Duodenal mucosa (tissue), 2 donors: ENCODE data around the gene FGB.

ENCODE experiments used
- H3K27ac ChIP-seq: one replicate; pipeline ENCODE4 v1.7.0; 2013; ENCODE audit warnings: low read depth, low read length
- H3K27me3 ChIP-seq, 2 donors: one replicate each; pipeline ENCODE4 v1.7.0; 2013; ENCODE audit warnings: low read length in 2 of 2, control low read depth in 1 of 2; ENCODE audit not compliant: insufficient read depth in 2 of 2, control insufficient read depth in 1 of 2
- H3K36me3 ChIP-seq, 2 donors: one replicate each; pipeline ENCODE4 v1.7.0; 2013; ENCODE audit warnings: low read length in 2 of 2, control low read depth in 1 of 2; ENCODE audit not compliant: insufficient read depth in 2 of 2, control insufficient read depth in 1 of 2
- H3K4me1 ChIP-seq, 2 donors: one replicate each; pipeline ENCODE4 v1.7.0; 2013; ENCODE audit warnings: low read length in 2 of 2, control low read depth in 1 of 2; ENCODE audit not compliant: insufficient read depth in 2 of 2, control insufficient read depth in 1 of 2
- H3K4me3 ChIP-seq, 2 donors: one replicate each; pipeline ENCODE4 v1.7.0; 2013; ENCODE audit warnings: low read length in 2 of 2, low read depth in 1 of 2
- H3K9ac ChIP-seq, 2 donors: one replicate each; pipeline ENCODE4 v1.7.0; 2013; ENCODE audit warnings: low read length in 2 of 2, low read depth in 1 of 2
- H3K9me3 ChIP-seq, 2 donors: one replicate each; pipeline ENCODE4 v1.7.0; 2013; ENCODE audit warnings: low read length in 2 of 2, control low read depth in 1 of 2; ENCODE audit not compliant: control insufficient read depth in 1 of 2

The FGB gene

DNA sequence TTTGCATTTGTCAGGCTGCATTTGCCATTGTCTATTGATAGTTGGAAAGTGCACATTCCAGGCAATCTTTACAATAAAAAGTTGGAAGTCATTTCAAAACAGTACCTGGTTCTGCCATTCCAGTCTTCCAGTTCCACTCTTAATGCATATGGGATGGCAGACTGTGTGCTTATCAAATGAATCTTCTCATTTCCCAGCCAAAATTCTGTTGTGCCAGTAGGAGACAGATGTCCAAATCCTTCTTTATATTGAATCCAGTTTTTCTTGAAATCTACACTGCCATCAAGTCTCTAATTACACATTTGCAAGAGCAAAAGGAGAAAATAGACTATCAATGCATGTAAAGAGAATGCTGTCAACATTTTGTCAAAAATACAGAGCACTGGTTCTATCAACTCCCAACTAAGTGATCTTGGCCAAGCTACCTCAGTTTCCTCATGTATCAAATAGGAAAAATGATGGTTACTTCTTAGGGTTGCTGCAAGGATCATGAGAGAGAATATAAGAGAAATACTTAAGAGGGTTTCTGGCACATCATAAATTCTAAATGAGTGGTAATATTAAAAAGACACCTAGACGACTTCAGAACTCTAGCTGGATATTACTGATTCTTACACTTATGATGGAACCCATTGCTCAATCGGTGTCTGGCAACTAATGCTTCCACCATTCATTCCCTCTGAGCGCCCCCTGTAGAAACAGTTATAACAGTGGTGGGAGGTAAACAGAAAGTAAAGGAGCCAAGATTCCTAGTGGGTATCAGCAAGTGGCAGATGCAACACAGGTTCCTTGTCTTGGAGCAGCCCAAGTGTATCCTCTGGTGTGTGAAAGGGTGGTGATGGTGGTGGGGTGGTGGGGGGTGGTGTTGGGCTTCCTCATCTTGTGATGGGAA lies 45.8 kb downstream of the FGB start:
- Histone ChIP-seq H3K9me3 (no peaks in the 10 kb centered on the region), H3K4me1 (no peaks in the 10 kb centered on the region), H3K27ac (no peak overlapping the region), H3K9ac (no peak overlapping the region), H3K4me3 (no peak overlapping the region), H3K36me3 (no peaks in the 10 kb centered on the region), H3K27me3 (no peaks in the 10 kb centered on the region)

DNA sequence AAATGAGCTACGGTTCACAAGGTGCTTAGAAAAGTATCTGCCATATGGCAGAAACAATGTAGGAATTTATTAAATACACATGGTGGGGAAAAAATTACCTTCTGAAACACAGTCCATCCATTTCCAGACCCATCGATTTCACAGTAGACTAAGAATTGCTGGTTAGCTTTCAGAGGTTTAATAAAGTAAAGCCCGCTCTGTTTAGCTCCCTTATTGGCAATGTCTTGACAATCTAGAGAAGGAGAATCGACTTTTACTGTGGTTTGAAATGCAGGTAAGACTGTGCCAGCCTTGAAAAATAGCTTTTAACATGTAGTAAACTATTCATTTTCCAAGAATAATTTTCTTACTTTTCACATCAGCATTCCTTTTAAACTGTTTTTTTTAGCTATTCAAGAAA lies 46.7 kb downstream of the FGB start:
- H3K36me3 ChIP-seq = no peaks in the 10 kb centered on the region
- no peaks in the 10 kb centered on the region for H3K9me3 ChIP-seq
- H3K27ac ChIP-seq = no peak overlapping the region
- H3K9ac ChIP-seq = no peak overlapping the region
- no peaks in the 10 kb centered on the region for H3K27me3 ChIP-seq
- H3K4me1 ChIP-seq = no peaks in the 10 kb centered on the region
- H3K4me3 ChIP-seq = no peak overlapping the region

DNA sequence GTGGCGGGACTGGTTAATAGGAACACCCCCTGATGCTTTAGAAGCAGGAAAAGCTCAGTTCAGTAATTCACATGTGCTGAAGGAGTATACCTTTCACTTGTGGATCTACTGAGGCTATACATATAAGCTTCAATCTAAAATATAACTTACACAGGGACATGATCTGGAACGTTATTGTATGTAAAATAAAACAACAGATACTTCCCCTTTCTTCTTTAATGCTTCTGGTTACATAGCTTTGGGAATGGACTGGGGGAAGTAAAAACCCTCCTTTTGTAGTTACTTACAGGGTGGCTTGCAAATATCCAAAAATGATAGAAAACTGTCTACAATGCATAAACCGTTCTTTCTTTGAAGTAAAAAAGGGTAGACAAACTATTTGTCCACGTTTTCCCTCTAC lies 47.8 kb downstream of the FGB start:
- Histone ChIP-seq H3K27ac (no peak overlapping the region), H3K27me3 (no peaks in the 10 kb centered on the region), H3K4me3 (no peak overlapping the region), H3K9me3 (no peaks in the 10 kb centered on the region), H3K9ac (no peak overlapping the region), H3K36me3 (no peaks in the 10 kb centered on the region), H3K4me1 (no peaks in the 10 kb centered on the region)

DNA sequence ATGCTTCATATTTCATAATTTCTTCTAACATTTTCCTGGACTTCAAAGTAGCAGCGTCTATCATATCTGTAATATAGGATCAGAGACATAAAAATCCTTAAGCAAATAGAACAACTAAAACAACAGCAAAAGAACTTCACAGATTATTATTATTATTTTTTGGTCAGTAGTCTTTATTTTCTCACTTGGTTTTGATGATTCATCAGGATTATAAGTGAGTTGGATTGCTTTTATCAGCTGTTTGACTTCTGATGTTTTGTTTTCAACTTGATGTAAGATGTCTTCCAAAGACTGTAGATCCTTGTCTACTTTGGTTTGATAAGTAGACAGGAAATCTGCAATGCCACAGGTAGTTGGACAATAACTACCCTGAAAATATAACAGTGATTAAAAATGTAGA lies 49.0 kb downstream of the FGB start:
- no peak overlapping the region for H3K4me3 ChIP-seq
- no peak overlapping the region for H3K9ac ChIP-seq
- H3K27ac ChIP-seq = no peak overlapping the region

DNA sequence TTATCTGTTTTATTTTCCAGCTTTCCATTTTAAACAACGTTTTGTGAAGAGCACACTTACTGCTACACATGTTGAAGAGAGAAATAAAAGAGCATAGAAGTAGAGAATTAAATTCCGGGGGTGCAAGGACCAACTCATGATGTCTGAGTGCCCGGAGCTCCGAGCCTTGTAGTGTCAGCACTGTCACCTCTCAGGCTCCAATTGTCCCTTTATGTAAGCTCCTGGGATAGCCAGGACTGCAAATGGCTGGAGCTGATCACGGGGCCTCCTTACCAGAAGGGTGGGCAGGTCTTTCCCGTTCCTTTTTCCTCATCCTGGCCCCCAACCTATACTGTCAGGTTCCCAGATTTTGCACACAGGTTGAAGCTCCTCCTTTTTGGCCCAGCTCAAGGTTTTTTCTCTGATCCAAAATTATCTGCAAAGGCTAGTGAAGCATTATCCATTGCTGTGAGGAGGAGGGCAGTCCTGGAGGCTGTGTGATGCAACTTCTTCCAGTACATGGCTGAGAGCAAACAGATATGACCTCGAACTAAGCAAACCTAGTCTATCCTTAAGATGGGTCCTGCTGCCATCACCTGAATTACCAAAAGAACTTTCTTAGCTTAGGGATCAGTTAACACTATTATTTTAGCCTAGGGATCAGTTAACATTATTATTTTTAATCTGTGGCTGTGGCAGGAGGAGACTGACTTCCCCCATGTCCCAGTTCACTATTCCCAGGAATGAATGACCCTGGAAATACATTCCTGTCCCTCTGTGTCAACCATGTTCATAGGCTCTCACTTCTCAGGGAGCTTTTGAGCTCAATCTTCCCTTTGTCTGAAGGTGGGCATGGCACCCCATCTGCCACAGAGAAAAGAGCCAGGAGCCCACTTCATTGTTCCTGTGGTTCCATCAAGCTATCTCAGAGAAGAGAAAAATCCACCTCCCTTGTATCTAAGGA lies 49.9 kb downstream of the FGB start, which contains the start of gene FGG:
Gene FGG (minus strand): TSS at position 185 of the 943 bp plus-strand sequence. CDS start 47 bp downstream, at position 138.
- Histone ChIP-seq H3K27me3 (no peaks in the 10 kb centered on the region), H3K4me3 (no peak within 1 kb of the TSS), H3K9me3 (no peaks in the 10 kb centered on the region), H3K4me1 (peaks cover 0 to 14% of the 10 kb centered on the region in 2 donors), H3K9ac (no peak within 1 kb of the TSS), H3K36me3 (no peaks in the 10 kb centered on the region), H3K27ac (no peak within 1 kb of the TSS)

More for the DNA sequence above, 49.0 kb downstream of the FGB start:
- H3K36me3 ChIP-seq = no peaks in the 10 kb centered on the region
- peaks cover 0 to 6% of the 10 kb centered on the region in 2 donors for H3K4me1 ChIP-seq
- H3K27me3 ChIP-seq = no peaks in the 10 kb centered on the region
- H3K9me3 ChIP-seq = no peaks in the 10 kb centered on the region

DNA sequence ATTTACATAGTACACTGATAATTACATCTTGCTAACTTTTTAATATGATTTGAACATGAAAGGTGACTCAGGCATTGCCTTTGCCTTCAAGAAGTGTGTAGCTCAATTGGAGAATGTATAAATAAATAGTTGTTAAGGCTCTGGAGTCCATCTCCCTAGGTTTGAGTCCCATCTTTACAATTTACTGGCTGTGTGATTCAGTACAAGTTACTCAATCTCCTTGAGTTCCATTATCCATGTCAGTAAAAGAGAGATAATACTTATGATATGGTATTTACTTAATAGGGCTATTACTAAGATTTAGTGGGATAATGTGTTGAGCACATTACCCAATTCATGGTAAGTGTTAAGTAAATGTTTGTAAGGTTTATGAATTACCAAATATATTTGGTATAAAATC lies 51.5 kb downstream of the FGB start:
- Histone ChIP-seq H3K4me3 (no peak overlapping the region), H3K9ac (no peak overlapping the region)

DNA sequence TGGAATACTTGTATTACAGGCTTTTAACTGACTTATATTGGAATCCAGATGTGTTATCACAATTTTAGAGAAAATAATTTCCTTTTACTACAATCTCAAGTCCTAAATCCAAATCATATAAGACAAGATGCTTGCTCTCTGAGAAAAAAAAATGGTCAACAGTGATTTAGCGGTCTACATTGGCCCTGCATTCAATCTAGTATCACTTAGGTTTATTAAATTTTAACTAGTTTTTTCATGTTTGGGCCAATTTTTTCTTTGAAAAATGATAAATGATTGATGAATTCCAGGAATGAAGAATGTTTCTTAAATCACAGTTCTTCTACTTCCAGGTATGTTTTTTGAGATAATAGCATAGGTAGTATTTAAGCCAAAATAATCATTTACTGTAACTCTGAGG lies 52.4 kb downstream of the FGB start:
- H3K4me1 ChIP-seq = peaks cover 0 to 18% of the 10 kb centered on the region in 2 donors
- no peak overlapping the region for H3K9ac ChIP-seq
- no peak overlapping the region for H3K4me3 ChIP-seq
- no peaks in the 10 kb centered on the region for H3K27me3 ChIP-seq
- H3K36me3 ChIP-seq = no peaks in the 10 kb centered on the region
- no peak overlapping the region for H3K27ac ChIP-seq
- H3K9me3 ChIP-seq = no peaks in the 10 kb centered on the region

More for the DNA sequence above, 51.5 kb downstream of the FGB start:
- H3K36me3 ChIP-seq = no peaks in the 10 kb centered on the region
- H3K27me3 ChIP-seq = no peaks in the 10 kb centered on the region
- peaks cover 0 to 18% of the 10 kb centered on the region in 2 donors for H3K4me1 ChIP-seq
- H3K9me3 ChIP-seq = no peaks in the 10 kb centered on the region
- no peak overlapping the region for H3K27ac ChIP-seq

DNA sequence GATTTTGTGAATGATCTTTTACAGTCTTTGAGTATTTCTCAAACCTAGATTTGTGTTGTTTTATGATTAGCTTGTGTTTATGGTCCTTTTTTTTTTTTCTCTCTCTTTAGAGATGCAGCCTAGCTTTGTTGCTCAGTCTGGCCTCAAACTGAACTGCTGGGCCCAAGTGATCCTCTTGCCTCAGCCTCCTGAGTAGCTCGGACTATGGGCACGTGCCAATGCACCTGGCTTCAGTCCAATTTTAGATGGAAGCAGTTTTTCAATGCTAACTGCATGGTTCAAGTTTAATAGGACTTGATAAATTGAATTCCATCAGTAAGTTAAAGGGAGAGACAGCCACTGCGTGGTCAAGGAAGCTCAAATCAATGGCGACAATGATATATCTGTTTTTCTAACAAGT lies 53.5 kb downstream of the FGB start:
- Histone ChIP-seq H3K27me3 (no peaks in the 10 kb centered on the region), H3K27ac (no peak overlapping the region), H3K4me1 (peaks cover 0 to 18% of the 10 kb centered on the region in 2 donors), H3K9ac (no peak overlapping the region), H3K9me3 (no peaks in the 10 kb centered on the region), H3K36me3 (no peaks in the 10 kb centered on the region), H3K4me3 (no peak overlapping the region)

DNA sequence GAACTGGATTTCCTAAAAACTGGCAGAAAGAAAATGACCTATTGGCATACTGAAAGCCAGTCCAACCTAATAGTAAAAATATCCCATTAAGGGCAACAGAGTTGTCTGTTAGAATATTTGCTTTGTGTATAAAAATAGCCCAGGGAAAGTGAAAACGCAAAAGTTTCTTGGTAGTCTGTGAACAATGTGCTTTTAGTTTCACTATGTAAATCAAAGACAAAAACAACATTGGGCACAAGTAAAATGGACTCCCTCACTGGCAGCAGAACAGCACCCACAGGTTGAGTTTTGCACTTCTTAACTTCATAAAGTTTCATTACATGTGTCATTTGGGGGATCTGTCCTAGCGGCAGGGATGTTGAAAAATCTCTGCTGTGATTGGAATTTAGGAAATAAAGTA lies 53.9 kb downstream of the FGB start:
- no peaks in the 10 kb centered on the region for H3K27me3 ChIP-seq
- H3K9ac ChIP-seq = no peak overlapping the region
- no peaks in the 10 kb centered on the region for H3K9me3 ChIP-seq
- H3K36me3 ChIP-seq = no peaks in the 10 kb centered on the region
- H3K4me1 ChIP-seq = peaks cover 0 to 18% of the 10 kb centered on the region in 2 donors
- no peak overlapping the region for H3K27ac ChIP-seq
- no peak overlapping the region for H3K4me3 ChIP-seq

DNA sequence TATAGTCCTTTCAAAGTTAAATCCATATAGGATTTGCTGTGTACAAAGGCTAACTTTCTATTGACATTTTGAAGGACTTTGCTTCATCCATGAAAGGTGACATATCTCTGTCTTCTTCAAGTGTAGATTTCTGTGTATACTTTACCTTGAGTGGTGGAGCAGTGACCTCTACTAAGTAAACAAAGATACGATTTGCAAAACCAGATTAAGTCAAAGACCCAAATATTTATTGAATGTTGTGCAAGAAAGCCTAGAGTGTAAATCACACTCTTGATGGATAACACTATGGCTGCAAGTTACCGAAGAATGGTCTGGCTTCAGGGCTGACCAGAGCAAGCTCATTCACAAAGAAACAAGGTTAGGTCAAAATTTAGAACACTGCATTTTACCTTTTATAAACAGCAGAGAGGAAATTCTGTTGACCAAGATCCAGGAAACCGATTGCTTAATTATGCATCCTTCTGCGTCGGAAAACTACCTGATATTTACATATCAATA lies 55.1 kb downstream of the FGB start:
- Histone ChIP-seq H3K27ac (no peak overlapping the region), H3K36me3 (no peaks in the 10 kb centered on the region), H3K4me3 (no peak overlapping the region), H3K9me3 (no peaks in the 10 kb centered on the region), H3K27me3 (no peaks in the 10 kb centered on the region), H3K4me1 (peaks cover 0 to 18% of the 10 kb centered on the region in 2 donors), H3K9ac (no peak overlapping the region)
